GM19328 (cell line): Measurements from ENCODE around the gene DEFB132.
A peak's percentile ranks its signal among the peaks of the same experiment; 100 is the strongest.

Experiments
- ATAC-seq: cut with Tn5 transposase; IDR thresholded peaks from one replicate; pipeline ENCODE4 v1.9.1; 2021; ENCODE audit warnings: mild to moderate bottlenecking, moderate library complexity; ENCODE audit not compliant: unreplicated experiment

DEFB132 gene

GRCh38 chr20:295804-296203 lies 38.3 kb downstream of the DEFB132 start:
- no peak for ATAC-seq

GRCh38 chr20:297098-297924 lies 39.8 kb downstream of the DEFB132 start, which contains the start of gene ZCCHC3:
ZCCHC3 (plus strand) TSS chr20:297570; CDS start chr20:297587, 17 bp downstream.
- peak; percentile 67 for ATAC-seq

- ATAC-seq = peak; percentile 25
These were observed 40.6 kb downstream of the DEFB132 start for GRCh38 chr20:297925-298775.

GRCh38 chr20:298776-299391 lies 41.4 kb downstream of the DEFB132 start:
- ATAC-seq = no peak

GRCh38 chr20:300345-300990 lies 42.9 kb downstream of the DEFB132 start:
- ATAC-seq = no peak

GRCh38 chr20:301886-302848 lies 44.6 kb downstream of the DEFB132 start:
- ATAC-seq = no peak

- no peak for ATAC-seq
These were observed 48.2 kb downstream of the DEFB132 start for GRCh38 chr20:305745-306144.

GRCh38 chr20:308427-309038 lies 51.0 kb downstream of the DEFB132 start:
- ATAC-seq = no peak

- ATAC-seq = no peak
These were observed 51.8 kb downstream of the DEFB132 start for GRCh38 chr20:309306-309840.

GRCh38 chr20:309841-310644 lies 52.5 kb downstream of the DEFB132 start:
- peak; percentile 89 for ATAC-seq

- ATAC-seq = no peak
These were observed 53.1 kb downstream of the DEFB132 start for GRCh38 chr20:310645-311044.
